HFF-Myc (cell line): ENCODE data around the gene MTA1.
A peak's percentile ranks its signal among the peaks of the same experiment; 100 is the strongest.

ENCODE experiments used
- DNase-seq: peaks from one replicate; pipeline ENCODE4 v3.0.0-alpha.2; 2011; ENCODE audit warnings: low read depth; ENCODE audit errors: extremely low read depth
- H3K4me3 ChIP-seq: replicated peaks from 2 replicates; pipeline ENCODE4 v1.5.1; 2011; ENCODE audit warnings: low read depth, mild to moderate bottlenecking, control low read depth, low read length
- TF ChIP-seq, protein P1 (sequence below): IDR thresholded peaks from 2 replicates; pipeline ENCODE4 v1.5.1; 2012; ENCODE audit warnings: mild to moderate bottlenecking, low read depth, low read length, control low read depth; ENCODE audit errors: missing control alignments

The MTA1 gene

DNA sequence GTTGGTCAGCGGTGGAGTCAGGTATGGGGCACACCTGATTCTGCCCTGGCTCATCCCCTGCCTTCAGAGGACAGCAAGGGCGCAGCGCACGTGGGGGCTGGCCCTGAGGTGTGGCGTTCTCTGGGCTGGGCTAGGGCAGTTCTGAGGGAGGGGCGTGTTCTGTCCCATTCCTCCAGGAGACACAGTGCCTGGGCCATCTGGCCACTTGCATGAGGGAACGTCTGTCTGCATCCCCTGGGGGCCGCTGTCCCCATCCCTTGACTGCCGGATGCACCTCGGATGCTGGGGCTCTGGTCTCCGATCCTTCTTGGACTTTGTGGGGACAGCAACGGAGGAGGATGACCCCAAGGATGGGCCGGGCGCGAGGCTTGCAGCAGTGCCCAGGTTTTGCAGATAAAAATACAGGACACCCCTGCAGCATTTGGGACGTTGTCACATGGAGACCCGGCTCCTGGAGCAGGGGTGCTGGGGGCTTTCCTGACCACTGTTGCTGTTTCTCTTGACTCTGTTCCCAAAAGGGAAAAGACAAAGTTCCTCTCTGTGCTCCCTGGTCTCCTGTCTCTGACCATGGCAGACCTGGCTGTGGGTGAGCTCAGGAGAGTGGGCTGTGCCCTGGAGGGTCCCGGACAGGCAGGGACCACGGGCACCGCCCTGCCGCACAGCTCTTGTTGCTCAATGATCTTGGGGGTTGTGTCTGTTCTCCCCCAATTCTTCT, 6.9 kb downstream of the MTA1 start:
- TF ChIP-seq, protein P1, sequence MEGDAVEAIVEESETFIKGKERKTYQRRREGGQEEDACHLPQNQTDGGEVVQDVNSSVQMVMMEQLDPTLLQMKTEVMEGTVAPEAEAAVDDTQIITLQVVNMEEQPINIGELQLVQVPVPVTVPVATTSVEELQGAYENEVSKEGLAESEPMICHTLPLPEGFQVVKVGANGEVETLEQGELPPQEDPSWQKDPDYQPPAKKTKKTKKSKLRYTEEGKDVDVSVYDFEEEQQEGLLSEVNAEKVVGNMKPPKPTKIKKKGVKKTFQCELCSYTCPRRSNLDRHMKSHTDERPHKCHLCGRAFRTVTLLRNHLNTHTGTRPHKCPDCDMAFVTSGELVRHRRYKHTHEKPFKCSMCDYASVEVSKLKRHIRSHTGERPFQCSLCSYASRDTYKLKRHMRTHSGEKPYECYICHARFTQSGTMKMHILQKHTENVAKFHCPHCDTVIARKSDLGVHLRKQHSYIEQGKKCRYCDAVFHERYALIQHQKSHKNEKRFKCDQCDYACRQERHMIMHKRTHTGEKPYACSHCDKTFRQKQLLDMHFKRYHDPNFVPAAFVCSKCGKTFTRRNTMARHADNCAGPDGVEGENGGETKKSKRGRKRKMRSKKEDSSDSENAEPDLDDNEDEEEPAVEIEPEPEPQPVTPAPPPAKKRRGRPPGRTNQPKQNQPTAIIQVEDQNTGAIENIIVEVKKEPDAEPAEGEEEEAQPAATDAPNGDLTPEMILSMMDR: no peak
- no peak overlapping the region for H3K4me3 ChIP-seq
- no peak for DNase-seq

DNA sequence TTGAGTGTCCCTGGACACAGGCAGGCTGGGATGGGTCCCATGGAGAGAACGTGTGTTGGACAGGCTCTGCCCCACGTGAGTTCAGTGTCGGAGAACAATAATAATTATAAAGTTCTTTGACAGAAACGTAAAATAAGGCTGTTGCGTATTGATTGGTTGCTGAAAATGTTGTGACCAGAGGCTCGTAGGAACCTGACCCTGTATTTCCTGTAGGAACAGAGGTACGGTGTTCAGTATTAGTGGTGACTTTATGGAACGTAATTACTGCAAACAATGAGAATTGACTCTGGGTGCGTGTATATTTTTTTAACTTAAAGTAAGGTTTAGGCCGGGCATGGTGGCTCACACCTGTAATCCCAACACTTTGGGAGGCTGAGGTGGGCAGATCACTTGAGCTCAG, 7.8 kb downstream of the MTA1 start:
- TF ChIP-seq, protein P1: no peak
- H3K4me3 ChIP-seq: no peak overlapping the region
- no peak for DNase-seq

DNA sequence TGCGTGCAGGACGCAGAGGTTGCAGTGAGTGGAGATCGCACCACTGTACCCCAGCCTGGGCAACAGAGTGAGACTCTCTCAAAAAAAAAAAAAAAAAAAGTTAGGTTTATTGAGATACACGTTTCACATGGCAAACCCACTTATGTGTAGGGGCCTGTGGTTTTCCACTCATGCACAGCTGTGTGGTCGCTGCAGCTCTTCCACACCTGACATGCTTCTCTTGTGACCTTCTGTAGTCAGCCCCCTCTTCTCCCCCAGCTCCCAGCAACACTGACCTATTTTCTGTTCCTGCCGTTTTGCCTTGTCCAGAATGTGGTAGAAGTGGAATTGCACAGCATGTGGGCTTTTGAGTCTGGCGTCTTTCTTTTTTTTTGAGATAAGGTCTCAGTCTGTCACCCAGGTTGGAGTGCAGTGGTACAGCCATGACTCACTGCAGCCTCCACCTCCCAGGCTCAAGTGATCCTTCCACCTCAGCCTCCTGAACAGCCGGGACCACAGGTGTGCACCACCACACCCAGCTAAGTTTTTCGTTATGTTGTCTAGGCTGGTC, 8.4 kb downstream of the MTA1 start:
- DNase-seq: no peak
- TF ChIP-seq, protein P1: no peak

DNA sequence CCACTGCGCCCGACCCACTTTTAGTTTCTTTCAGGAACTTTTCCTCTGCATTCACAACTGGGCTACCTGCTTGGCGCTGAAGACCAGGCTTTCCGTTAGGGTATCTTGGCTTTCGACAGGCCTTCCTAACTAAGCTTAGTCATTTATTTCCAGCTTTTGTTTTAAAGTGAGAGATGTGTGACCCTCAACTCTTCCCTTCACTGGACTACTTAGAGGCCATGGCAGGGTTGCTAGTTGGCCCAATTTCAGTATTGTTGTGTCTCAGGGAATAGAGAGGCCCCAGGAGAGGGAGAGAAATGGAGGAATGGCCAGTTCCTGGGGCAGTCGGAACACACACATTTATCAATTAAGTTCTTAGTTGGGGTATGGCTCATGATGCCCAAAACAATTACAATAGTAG, 10.4 kb downstream of the MTA1 start:
- TF ChIP-seq, protein P1: no peak
- no peak overlapping the region for H3K4me3 ChIP-seq
- no peak for DNase-seq

More for the DNA sequence above, 8.4 kb downstream of the MTA1 start:
- no peak overlapping the region for H3K4me3 ChIP-seq

DNA sequence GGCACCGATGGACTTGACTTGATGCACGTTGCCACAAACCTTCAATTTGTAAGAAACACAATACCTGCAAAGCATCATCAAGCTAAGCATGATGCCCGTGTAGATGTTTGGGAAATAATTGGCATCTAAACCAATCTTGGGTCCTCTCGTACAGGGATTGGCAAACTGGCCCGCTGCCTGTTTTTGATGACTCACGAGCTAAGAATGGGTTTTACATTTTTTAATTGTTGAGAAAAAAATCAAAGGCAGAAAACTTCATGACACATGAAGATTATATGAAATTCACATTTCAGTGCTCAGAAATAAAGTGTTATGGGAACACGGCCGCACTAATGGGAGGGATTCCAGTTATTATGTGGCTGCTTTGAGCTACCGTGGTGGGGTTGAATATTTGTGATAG, 10.9 kb downstream of the MTA1 start:
- no peak overlapping the region for H3K4me3 ChIP-seq
- TF ChIP-seq, protein P1: no peak
- peak; percentile 22 for DNase-seq

DNA sequence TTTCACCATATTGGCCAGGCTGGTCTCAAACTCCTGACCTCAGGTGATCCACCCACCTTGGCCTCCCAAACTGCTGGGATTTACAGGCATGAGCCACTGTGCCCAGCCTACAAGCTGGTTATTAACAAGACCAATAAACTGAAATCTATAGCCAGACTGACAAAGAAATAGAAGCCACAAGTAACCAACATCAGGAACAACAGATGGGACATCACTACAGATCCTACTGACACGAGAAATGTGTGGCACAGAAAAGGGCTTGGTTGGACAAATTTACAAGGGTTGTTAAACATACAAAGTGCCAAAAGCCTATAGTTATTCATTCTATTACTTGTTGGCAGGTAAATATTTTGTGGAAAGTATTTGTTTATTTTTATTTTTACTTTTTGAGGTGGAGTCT, 11.6 kb downstream of the MTA1 start:
- no peak for DNase-seq
- TF ChIP-seq, protein P1: no peak

DNA sequence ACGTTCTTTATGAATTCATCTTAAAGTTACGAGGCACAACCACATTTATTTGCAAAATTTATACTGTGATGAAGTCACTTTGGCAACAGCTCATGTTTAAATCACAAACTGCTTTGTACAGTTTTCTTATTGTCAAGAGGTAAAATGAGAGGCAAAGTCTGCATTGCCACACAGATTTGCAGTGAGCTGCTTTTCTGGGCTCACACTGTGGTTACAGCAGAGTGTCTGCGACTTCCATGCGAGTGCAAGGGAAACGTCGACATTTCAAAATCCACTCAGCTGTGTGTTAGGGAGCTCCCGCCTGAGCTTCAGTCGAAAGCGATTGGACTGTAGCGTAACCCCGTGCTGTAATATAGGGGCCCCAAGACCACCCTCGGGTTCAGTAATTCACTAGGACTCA, 13.0 kb downstream of the MTA1 start:
- H3K4me3 ChIP-seq: no peak overlapping the region
- TF ChIP-seq, protein P1: no peak
- no peak for DNase-seq

More for the DNA sequence above, 11.6 kb downstream of the MTA1 start:
- H3K4me3 ChIP-seq: no peak overlapping the region
